Mesenchymal stem cell (in vitro differentiated cells and primary cell): ENCODE measurements around the gene MRPS7.

Source experiments
- DNase-seq: peaks from one replicate; pipeline ENCODE4 v3.0.0-alpha.2; 2013
- H2AFZ ChIP-seq: one replicate; pipeline ENCODE4 v1.6.1; 2013; ENCODE audit warnings: low read depth, mild to moderate bottlenecking, control low read depth, inconsistent platforms, low read length, moderate library complexity
- H2AK5ac ChIP-seq: 2 replicates; pipeline ENCODE4 v1.6.1; 2013; ENCODE audit warnings: low read length, moderate library complexity, mild to moderate bottlenecking, inconsistent platforms; ENCODE audit not compliant: severe bottlenecking
- H2BK120ac ChIP-seq: one replicate; pipeline ENCODE4 v1.6.1; 2013; ENCODE audit warnings: low read depth, mild to moderate bottlenecking, inconsistent platforms, low read length, moderate library complexity
- H2BK12ac ChIP-seq, 2 experiments: one replicate each; pipeline ENCODE4 v1.6.1; 2013; ENCODE audit warnings: inconsistent platforms in 2 of 2, low read length in 2 of 2, mild to moderate bottlenecking in 2 of 2, moderate library complexity in 2 of 2, control low read depth in 1 of 2
- H2BK15ac ChIP-seq: one replicate; pipeline ENCODE4 v1.6.1; 2013; ENCODE audit warnings: mild to moderate bottlenecking, low read depth, inconsistent platforms; ENCODE audit not compliant: poor library complexity, severe bottlenecking
- H2BK5ac ChIP-seq: 2 replicates; pipeline ENCODE4 v1.6.1; 2013; ENCODE audit warnings: low read depth, mild to moderate bottlenecking, low read length, control low read depth, inconsistent platforms; ENCODE audit not compliant: poor library complexity, severe bottlenecking
- H3K14ac ChIP-seq, 2 experiments: one replicate each; pipeline ENCODE4 v1.6.1; 2013; ENCODE audit warnings: inconsistent platforms in 2 of 2, low read length in 2 of 2, control low read depth in 1 of 2, mild to moderate bottlenecking in 1 of 2, moderate library complexity in 1 of 2
- H3K18ac ChIP-seq, 2 experiments: one replicate each; pipeline ENCODE4 v1.6.1; 2013; ENCODE audit warnings: inconsistent platforms in 2 of 2, low read length in 2 of 2, control low read depth in 1 of 2, low read depth in 1 of 2, mild to moderate bottlenecking in 1 of 2
- H3K23ac ChIP-seq, 2 experiments: one replicate each; pipeline ENCODE4 v1.6.1; 2013; ENCODE audit warnings: inconsistent platforms in 2 of 2, low read length in 2 of 2, mild to moderate bottlenecking in 2 of 2, moderate library complexity in 2 of 2, control low read depth in 1 of 2
- H3K27ac ChIP-seq: 2 replicates; pipeline ENCODE4 v1.5.1; 2013; ENCODE audit warnings: mild to moderate bottlenecking, moderate library complexity, low read length, control low read depth, inconsistent platforms; ENCODE audit not compliant: poor library complexity, severe bottlenecking
- H3K27me3 ChIP-seq, 2 experiments: 2 replicates each; pipeline versions ENCODE4 v1.6.1 to v1.7.0; 2013; ENCODE audit warnings: low read length in 2 of 2, mild to moderate bottlenecking in 2 of 2, moderate library complexity in 2 of 2, control low read depth in 1 of 2, inconsistent platforms in 1 of 2; ENCODE audit not compliant: control insufficient read depth in 1 of 2, insufficient read depth in 1 of 2
- H3K36me3 ChIP-seq, 2 experiments: 2 replicates each; pipeline versions ENCODE4 v1.6.1 to v1.7.0; 2013; ENCODE audit warnings: low read length in 2 of 2, control low read depth in 1 of 2, inconsistent platforms in 1 of 2, low read depth in 1 of 2, mild to moderate bottlenecking in 1 of 2; ENCODE audit not compliant: insufficient read depth in 2 of 2, control insufficient read depth in 1 of 2
- H3K4ac ChIP-seq, 2 experiments: one replicate each; pipeline ENCODE4 v1.6.1; 2013; ENCODE audit warnings: inconsistent platforms in 2 of 2, low read length in 2 of 2, mild to moderate bottlenecking in 2 of 2, moderate library complexity in 2 of 2, control low read depth in 1 of 2, low read depth in 1 of 2
- H3K4me1 ChIP-seq: 2 replicates; pipeline ENCODE4 v1.6.1; 2013; ENCODE audit warnings: low read depth, low read length, control low read depth; ENCODE audit not compliant: control insufficient read depth, insufficient read depth
- H3K4me2 ChIP-seq: 2 replicates; pipeline ENCODE4 v1.6.1; 2013; ENCODE audit warnings: low read length, mild to moderate bottlenecking, inconsistent platforms; ENCODE audit not compliant: poor library complexity, severe bottlenecking
- H3K4me3 ChIP-seq, 2 experiments: 2 replicates each; pipeline versions ENCODE4 v1.5.1 to v1.7.0; 2013; ENCODE audit warnings: low read length in 2 of 2, mild to moderate bottlenecking in 2 of 2, control low read depth in 1 of 2, low read depth in 1 of 2; ENCODE audit not compliant: insufficient read depth in 1 of 2
- H3K79me1 ChIP-seq: replicated peaks from 2 replicates; pipeline ENCODE4 v1.6.1; 2013; ENCODE audit warnings: mild to moderate bottlenecking, control low read depth, low read length, inconsistent platforms; ENCODE audit not compliant: poor library complexity, severe bottlenecking
- H3K9ac ChIP-seq: 2 replicates; pipeline ENCODE4 v1.7.0; 2013; ENCODE audit warnings: mild to moderate bottlenecking, low read length, moderate library complexity
- H3K9me3 ChIP-seq: 2 replicates; pipeline ENCODE4 v1.7.0; 2013; ENCODE audit warnings: mild to moderate bottlenecking, low read length; ENCODE audit not compliant: control insufficient read depth
- H4K8ac ChIP-seq: one replicate; pipeline ENCODE4 v1.6.1; 2013; ENCODE audit warnings: inconsistent platforms, mild to moderate bottlenecking, low read length, moderate library complexity
- H4K91ac ChIP-seq: one replicate; pipeline ENCODE4 v1.6.1; 2013; ENCODE audit warnings: mild to moderate bottlenecking, low read length, inconsistent platforms
- whole genome bisulfite sequencing: methylation state at CpG from one replicate; pipeline ENCODE4 v1.1.7; 2013; ENCODE audit warnings: mixed read lengths; 5-methylcytosine and 5-hydroxymethylcytosine counted together

The MRPS7 gene

GRCh38 chr17:75241143-75241430, 20.6 kb upstream of the MRPS7 start:
- Histone ChIP-seq H3K4ac (no peak overlapping the region), H3K4me3 (peak overlapping the region in 1 of 2 experiments; percentile 57), H3K14ac (no peak overlapping the region), H4K91ac (no peak overlapping the region), H2AFZ (no peak overlapping the region), H3K4me2 (no peak overlapping the region), H3K9ac (peak overlapping the region; percentile 65), H4K8ac (no peak overlapping the region), H2BK120ac (no peak overlapping the region), H3K27me3 (no peaks in the 10 kb centered on the region), H2AK5ac (no peak overlapping the region), H3K36me3 (peaks cover 96 to 97% of the 10 kb centered on the region in 2 experiments), H3K18ac (no peak overlapping the region), H3K27ac (no peak overlapping the region), H3K79me1 (peaks cover 24% of the 10 kb centered on the region), H2BK15ac (no peak overlapping the region), H3K4me1 (no peaks in the 10 kb centered on the region), H2BK12ac (no peak overlapping the region), H3K9me3 (no peaks in the 10 kb centered on the region), H2BK5ac (no peak overlapping the region), H3K23ac (no peak overlapping the region)
- DNase-seq, result no peak
- 90% methylated on average over 7 of the region's 7 CpGs for WGBS

- peaks cover 97 to 99% of the 10 kb centered on the region in 2 experiments for H3K36me3 ChIP-seq
- H3K14ac ChIP-seq, result no peak overlapping the region
- H3K27ac ChIP-seq, result no peak overlapping the region
- H4K91ac ChIP-seq, result no peak overlapping the region
- no peaks in the 10 kb centered on the region for H3K9me3 ChIP-seq
- H3K4me2 ChIP-seq, result no peak overlapping the region
- H3K4ac ChIP-seq, result no peak overlapping the region
- H2BK120ac ChIP-seq, result no peak overlapping the region
- no peak overlapping the region for H2AK5ac ChIP-seq
- no peak overlapping the region for H2AFZ ChIP-seq
- H3K23ac ChIP-seq, result no peak overlapping the region
- no peak overlapping the region for H2BK5ac ChIP-seq
- peak overlapping the region in 1 of 2 experiments; percentile 57 for H3K4me3 ChIP-seq
- H3K18ac ChIP-seq, result no peak overlapping the region
- no peak overlapping the region for H2BK12ac ChIP-seq
- no peaks in the 10 kb centered on the region for H3K27me3 ChIP-seq
- peak overlapping the region; percentile 65 for H3K9ac ChIP-seq
- no peak overlapping the region for H4K8ac ChIP-seq
- H3K4me1 ChIP-seq, result no peaks in the 10 kb centered on the region
- DNase-seq, result no peak
- H3K79me1 ChIP-seq, result peaks cover 28% of the 10 kb centered on the region
- 95% methylated on average over 8 of the region's 9 CpGs for WGBS
- H2BK15ac ChIP-seq, result no peak overlapping the region
Measured at GRCh38 chr17:75241502-75241901, 20.2 kb upstream of the MRPS7 start.

- WGBS, result 93% methylated on average over 15 of the region's 15 CpGs
Measured at GRCh38 chr17:75241996-75242460, 19.7 kb upstream of the MRPS7 start.

GRCh38 chr17:75242461-75243042, 19.1 kb upstream of the MRPS7 start:
- no peak for DNase-seq
- Histone ChIP-seq H3K27me3 (no peaks in the 10 kb centered on the region), H3K9me3 (no peaks in the 10 kb centered on the region), H3K23ac (no peak overlapping the region), H2AK5ac (no peak overlapping the region), H3K4me3 (no peak overlapping the region), H3K14ac (no peak overlapping the region), H3K4me2 (no peak overlapping the region), H4K91ac (no peak overlapping the region), H3K79me1 (peaks cover 28% of the 10 kb centered on the region), H2BK120ac (no peak overlapping the region), H2BK15ac (no peak overlapping the region), H3K9ac (peak overlapping the region; percentile 2), H3K4ac (no peak overlapping the region), H2BK12ac (no peak overlapping the region), H3K4me1 (no peaks in the 10 kb centered on the region), H3K27ac (no peak overlapping the region), H3K36me3 (peaks cover 89 to 91% of the 10 kb centered on the region in 2 experiments), H2AFZ (no peak overlapping the region), H2BK5ac (no peak overlapping the region), H3K18ac (no peak overlapping the region), H4K8ac (no peak overlapping the region)
- WGBS, result 93% methylated on average over 12 of the region's 17 CpGs

More at GRCh38 chr17:75241996-75242460, 19.7 kb upstream of the MRPS7 start:
- Histone ChIP-seq H3K14ac (no peak overlapping the region), H2BK12ac (no peak overlapping the region), H3K4me1 (no peaks in the 10 kb centered on the region), H2AK5ac (no peak overlapping the region), H3K27ac (no peak overlapping the region), H4K8ac (no peak overlapping the region), H3K36me3 (peaks cover 94% of the 10 kb centered on the region in 2 experiments), H2BK15ac (no peak overlapping the region), H3K9ac (peak overlapping the region; percentile 65), H3K4me2 (no peak overlapping the region), H2BK5ac (no peak overlapping the region), H3K4ac (no peak overlapping the region), H3K79me1 (peaks cover 28% of the 10 kb centered on the region), H3K27me3 (no peaks in the 10 kb centered on the region), H2BK120ac (no peak overlapping the region), H3K23ac (no peak overlapping the region), H3K18ac (no peak overlapping the region), H3K4me3 (peak overlapping the region in 1 of 2 experiments; percentile 46), H3K9me3 (no peaks in the 10 kb centered on the region), H2AFZ (no peak overlapping the region), H4K91ac (no peak overlapping the region)
- no peak for DNase-seq
